ENCODE measurements around the gene YBX3.

The YBX3 gene

GRCh38 chr12:10668526-10668925 is 54.6 kb downstream of the YBX3 start:
- DNase-seq: no peak

GRCh38 chr12:10667581-10667980 is 55.5 kb downstream of the YBX3 start:
- no peak for DNase-seq

- no peak for DNase-seq
These were observed 58.6 kb downstream of the YBX3 start for GRCh38 chr12:10664499-10664898.

GRCh38 chr12:10663869-10664268 is 59.3 kb downstream of the YBX3 start:
- no peak for DNase-seq

GRCh38 chr12:10661338-10661737 is 61.8 kb downstream of the YBX3 start:
- DNase-seq: no peak

GRCh38 chr12:10654003-10654402 is 69.1 kb downstream of the YBX3 start:
- DNase-seq: no peak

GRCh38 chr12:10652192-10652591 is 70.9 kb downstream of the YBX3 start:
- no peak for DNase-seq

Data from NCI-H524 treated with DMSO at 0.1 percent for 48 hours (cell line).